Erythroblast (primary cell): ENCODE results near the gene ERP29.

Source experiments
- GATA1 ChIP-seq: IDR thresholded peaks from 2 replicates; pipeline ENCODE4 v1.6.1; 2011; ENCODE audit warnings: low read depth, mild to moderate bottlenecking, control low read depth, low read length, moderate library complexity
- POLR2A ChIP-seq: IDR thresholded peaks from 2 replicates; pipeline ENCODE4 v1.6.1; 2011; ENCODE audit warnings: mild to moderate bottlenecking, low read length

GRCh38 chr12:111980598-111980997 is 32.6 kb upstream of the ERP29 start:
- no peak for TF ChIP-seq POLR2A
- TF ChIP-seq GATA1 = no peak
